Measurements from ENCODE around the gene MRGPRG.
"Not testable (repeated sequence)": the region's sequence is repeated elsewhere in the genome, so short reads cannot be mapped to it uniquely, and the experiment has no call there.

The MRGPRG gene

GRCh38 chr11:3218483-3219280, at the start of gene MRGPRG:
Gene MRGPRG (minus strand): TSS chr11:3218813. CDS start chr11:3218813, 0 bp downstream.
- H3K4me3 ChIP-seq (ENCODE audit: low read length) = no peak within 1 kb of the TSS
- no peaks in the 10 kb centered on the region for H3K79me2 ChIP-seq (ENCODE audit: control insufficient read depth, low read length)
- no peaks in the 10 kb centered on the region for H3K27me3 ChIP-seq (ENCODE audit: control insufficient read depth, low read length)
- no peaks in the 10 kb centered on the region for H4K20me1 ChIP-seq (ENCODE audit: control insufficient read depth, insufficient read depth, low read depth, low read length)
- H3K4me1 ChIP-seq (ENCODE audit: control insufficient read depth, low read length) = no peaks in the 10 kb centered on the region
- no peak for TF ChIP-seq EZH2phosphoT487 (IDR thresholded peaks at IDR 0.05; ENCODE audit: borderline replicate concordance, low read length)
- no peak for TF ChIP-seq CTCF (IDR thresholded peaks at IDR 0.05; ENCODE audit: low read depth, low read length, poor library complexity, severe bottlenecking)
- H3F3A ChIP-seq (ENCODE audit: control insufficient read depth, insufficient read depth) = no peaks in the 10 kb centered on the region
- H3K9me3 ChIP-seq (ENCODE audit: control insufficient read depth, insufficient read depth, low read length) = no peaks in the 10 kb centered on the region
- no peak within 1 kb of the TSS for H3K4me2 ChIP-seq (ENCODE audit: low read length)
- H3K36me3 ChIP-seq (ENCODE audit: control insufficient read depth, low read length) = no peaks in the 10 kb centered on the region
- no peaks in the 10 kb centered on the region for H3K9me2 ChIP-seq (replicated peaks; ENCODE audit: control insufficient read depth, low read length)
- H3K27ac ChIP-seq (ENCODE audit: low read depth, low read length) = no peak within 1 kb of the TSS

GRCh38 chr11:3262548-3262947, 43.9 kb upstream of the MRGPRG start:
- H3K4me3 ChIP-seq (ENCODE audit: low read length); H3K9me3 ChIP-seq (ENCODE audit: control insufficient read depth, insufficient read depth, low read length); H4K20me1 ChIP-seq (ENCODE audit: control insufficient read depth, insufficient read depth, low read depth, low read length); H3F3A ChIP-seq (ENCODE audit: control insufficient read depth, insufficient read depth); H3K4me2 ChIP-seq (ENCODE audit: low read length); H3K27me3 ChIP-seq (ENCODE audit: control insufficient read depth, low read length); H3K79me2 ChIP-seq (ENCODE audit: control insufficient read depth, low read length); H3K27ac ChIP-seq (ENCODE audit: low read depth, low read length); H3K36me3 ChIP-seq (ENCODE audit: control insufficient read depth, low read length); H3K4me1 ChIP-seq (ENCODE audit: control insufficient read depth, low read length); H3K9me2 ChIP-seq (replicated peaks; ENCODE audit: control insufficient read depth, low read length): not testable (repeated sequence)

GRCh38 chr11:3261831-3262230, 43.2 kb upstream of the MRGPRG start:
- H3K9me2 ChIP-seq (replicated peaks; ENCODE audit: control insufficient read depth, low read length); H3K36me3 ChIP-seq (ENCODE audit: control insufficient read depth, low read length); H3F3A ChIP-seq (ENCODE audit: control insufficient read depth, insufficient read depth); H3K4me2 ChIP-seq (ENCODE audit: low read length); H3K9me3 ChIP-seq (ENCODE audit: control insufficient read depth, insufficient read depth, low read length); H3K4me1 ChIP-seq (ENCODE audit: control insufficient read depth, low read length); H3K27ac ChIP-seq (ENCODE audit: low read depth, low read length); H3K4me3 ChIP-seq (ENCODE audit: low read length); H4K20me1 ChIP-seq (ENCODE audit: control insufficient read depth, insufficient read depth, low read depth, low read length); H3K27me3 ChIP-seq (ENCODE audit: control insufficient read depth, low read length); H3K79me2 ChIP-seq (ENCODE audit: control insufficient read depth, low read length): not testable (repeated sequence)

GRCh38 chr11:3257509-3257908, 38.9 kb upstream of the MRGPRG start:
- H3K4me1 ChIP-seq (ENCODE audit: control insufficient read depth, low read length); H3K79me2 ChIP-seq (ENCODE audit: control insufficient read depth, low read length); H3K27me3 ChIP-seq (ENCODE audit: control insufficient read depth, low read length); H3K9me2 ChIP-seq (replicated peaks; ENCODE audit: control insufficient read depth, low read length); H3K9me3 ChIP-seq (ENCODE audit: control insufficient read depth, insufficient read depth, low read length); H3F3A ChIP-seq (ENCODE audit: control insufficient read depth, insufficient read depth); H4K20me1 ChIP-seq (ENCODE audit: control insufficient read depth, insufficient read depth, low read depth, low read length); H3K4me3 ChIP-seq (ENCODE audit: low read length); H3K36me3 ChIP-seq (ENCODE audit: control insufficient read depth, low read length); H3K27ac ChIP-seq (ENCODE audit: low read depth, low read length); H3K4me2 ChIP-seq (ENCODE audit: low read length): not testable (repeated sequence)

- H4K20me1 ChIP-seq (ENCODE audit: control insufficient read depth, insufficient read depth, low read depth, low read length); H3K79me2 ChIP-seq (ENCODE audit: control insufficient read depth, low read length); H3K9me2 ChIP-seq (replicated peaks; ENCODE audit: control insufficient read depth, low read length); H3K27ac ChIP-seq (ENCODE audit: low read depth, low read length); H3K9me3 ChIP-seq (ENCODE audit: control insufficient read depth, insufficient read depth, low read length); H3K36me3 ChIP-seq (ENCODE audit: control insufficient read depth, low read length); H3F3A ChIP-seq (ENCODE audit: control insufficient read depth, insufficient read depth); H3K4me2 ChIP-seq (ENCODE audit: low read length); H3K4me1 ChIP-seq (ENCODE audit: control insufficient read depth, low read length); H3K27me3 ChIP-seq (ENCODE audit: control insufficient read depth, low read length); H3K4me3 ChIP-seq (ENCODE audit: low read length): not testable (repeated sequence)
Measured at GRCh38 chr11:3255241-3255640, 36.6 kb upstream of the MRGPRG start.

GRCh38 chr11:3254773-3255172, 36.2 kb upstream of the MRGPRG start:
- not testable (repeated sequence) for H3K4me1 ChIP-seq (ENCODE audit: control insufficient read depth, low read length); H3K27ac ChIP-seq (ENCODE audit: low read depth, low read length); H3K9me3 ChIP-seq (ENCODE audit: control insufficient read depth, insufficient read depth, low read length); H3K4me2 ChIP-seq (ENCODE audit: low read length); H3K27me3 ChIP-seq (ENCODE audit: control insufficient read depth, low read length); H3K36me3 ChIP-seq (ENCODE audit: control insufficient read depth, low read length); H3K4me3 ChIP-seq (ENCODE audit: low read length); H3K9me2 ChIP-seq (replicated peaks; ENCODE audit: control insufficient read depth, low read length); H3F3A ChIP-seq (ENCODE audit: control insufficient read depth, insufficient read depth); H3K79me2 ChIP-seq (ENCODE audit: control insufficient read depth, low read length); H4K20me1 ChIP-seq (ENCODE audit: control insufficient read depth, insufficient read depth, low read depth, low read length)
